ENCODE results near the gene DISP2.

DNA sequence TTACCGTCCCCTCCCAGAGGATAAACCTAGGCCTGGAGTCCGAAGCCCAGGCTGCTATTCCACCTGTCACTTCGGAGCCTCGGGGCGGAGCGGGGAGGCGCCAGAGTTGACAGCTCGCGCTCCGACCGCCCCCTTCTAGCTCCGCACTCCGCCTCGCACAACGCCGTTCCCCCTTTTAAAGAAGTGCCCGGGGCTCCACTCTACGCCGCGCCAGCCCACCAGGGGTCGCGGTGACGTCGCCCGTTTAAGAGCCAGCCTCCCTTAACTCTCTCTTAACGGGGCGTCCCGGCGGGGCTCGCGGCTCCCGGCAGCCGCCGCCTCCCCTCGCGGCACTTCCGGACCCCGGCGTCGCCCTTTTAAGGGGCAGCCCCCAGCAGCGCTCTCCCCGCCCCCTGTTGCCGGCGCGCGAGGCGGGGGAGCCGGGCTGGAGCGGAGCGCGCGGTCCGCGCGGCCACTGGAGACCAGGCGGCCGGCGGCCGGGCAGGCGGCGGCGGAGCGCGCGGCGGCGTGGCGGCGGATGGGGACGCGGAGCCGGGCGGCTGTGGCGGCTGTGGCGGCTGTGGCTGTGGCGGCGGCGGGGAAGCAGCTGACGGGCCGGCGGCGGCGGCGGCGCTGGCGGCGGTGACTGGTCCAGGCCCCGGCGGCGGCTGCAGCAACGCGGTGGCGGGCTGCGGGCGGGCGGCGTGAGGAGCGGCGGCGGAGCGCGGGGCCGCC lies 34.6 kb upstream of the DISP2 start, which contains the start of gene INAFM2:
- peak; percentile 50 for TF ChIP-seq CTCF (conservative IDR thresholded peaks at IDR 0.05)
- TF ChIP-seq EZH2 (IDR thresholded peaks at IDR 0.05; ENCODE audit: low read depth) = no peak
